GM23338 (cell line): ENCODE results near the gene LHX3.

Experiments
- CREB1 ChIP-seq: fragments of 250-450 bp; sonication (Bioruptor Pico); IDR thresholded peaks from 2 replicates; pipeline ENCODE4 v1.5.0; 2020; ENCODE audit warnings: low read depth, mild to moderate bottlenecking, moderate library complexity
- EZH2 ChIP-seq: fragments of 200-600 bp; sonication (generic); IDR thresholded peaks from one replicate; pipeline ENCODE4 v1.8.0; 2017; ENCODE audit warnings: antibody characterized with exemption, mild to moderate bottlenecking, low read depth; ENCODE audit not compliant: unreplicated experiment
- EZH2phosphoT487 ChIP-seq: fragments of 200-600 bp; sonication (generic); IDR thresholded peaks from one replicate; pipeline ENCODE4 v1.8.1; 2018; ENCODE audit warnings: antibody characterized with exemption; ENCODE audit not compliant: unreplicated experiment
- JUNB ChIP-seq: IDR thresholded peaks from one replicate; pipeline ENCODE4 v1.6.1; 2016; ENCODE audit warnings: antibody characterized with exemption; ENCODE audit not compliant: unreplicated experiment
- REST ChIP-seq: IDR thresholded peaks from one replicate; pipeline ENCODE4 v1.6.1; 2018; ENCODE audit warnings: antibody characterized with exemption; ENCODE audit not compliant: unreplicated experiment
- ZNF114 ChIP-seq: fragments of 250-450 bp; sonication (Bioruptor Pico); IDR thresholded peaks from 2 replicates; pipeline ENCODE4 v1.5.0; 2020; ENCODE audit warnings: mild to moderate bottlenecking, moderate library complexity
- TF ChIP-seq, protein P1 (sequence below), 2 experiments: fragments of 200-600 bp in 1 of 2; sonication (generic) in 1 of 2; conservative IDR thresholded peaks; 2 replicates each; pipeline versions ENCODE4 v1.5.1 to v1.6.1; 2016 to 2017; ENCODE audit warnings: antibody characterized with exemption in 2 of 2, low read depth in 2 of 2, mild to moderate bottlenecking in 2 of 2, moderate library complexity in 1 of 2
- TF ChIP-seq, protein P2 (sequence below): fragments of 250-450 bp; sonication (Bioruptor Pico); IDR thresholded peaks from 2 replicates; pipeline ENCODE4 v1.5.0; 2020; ENCODE audit warnings: mild to moderate bottlenecking, moderate library complexity

DNA sequence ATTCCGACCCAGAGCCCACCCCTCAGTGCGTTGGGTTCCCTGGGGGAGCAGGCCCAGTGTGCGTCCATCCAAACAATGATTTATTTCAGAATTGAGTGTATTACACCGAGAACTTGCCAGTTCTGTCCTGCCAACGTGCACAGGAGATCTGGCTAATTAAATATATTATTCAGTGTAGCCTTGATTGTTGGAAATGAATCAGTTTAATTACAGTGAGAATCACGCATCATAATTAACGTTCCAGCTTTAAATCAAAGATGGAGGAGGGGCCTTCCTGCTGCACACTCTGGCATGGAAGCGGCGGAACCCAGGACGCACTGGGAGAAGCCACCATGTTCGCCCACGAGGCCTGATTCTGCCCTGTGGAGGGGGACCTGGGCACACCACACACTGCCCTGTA is 55.6 kb downstream of the LHX3 start:
- no peak for TF ChIP-seq EZH2phosphoT487
- no peak for TF ChIP-seq CREB1 (CRISPR knock-in tag)
- no peak for TF ChIP-seq EZH2
- TF ChIP-seq, protein P1, sequence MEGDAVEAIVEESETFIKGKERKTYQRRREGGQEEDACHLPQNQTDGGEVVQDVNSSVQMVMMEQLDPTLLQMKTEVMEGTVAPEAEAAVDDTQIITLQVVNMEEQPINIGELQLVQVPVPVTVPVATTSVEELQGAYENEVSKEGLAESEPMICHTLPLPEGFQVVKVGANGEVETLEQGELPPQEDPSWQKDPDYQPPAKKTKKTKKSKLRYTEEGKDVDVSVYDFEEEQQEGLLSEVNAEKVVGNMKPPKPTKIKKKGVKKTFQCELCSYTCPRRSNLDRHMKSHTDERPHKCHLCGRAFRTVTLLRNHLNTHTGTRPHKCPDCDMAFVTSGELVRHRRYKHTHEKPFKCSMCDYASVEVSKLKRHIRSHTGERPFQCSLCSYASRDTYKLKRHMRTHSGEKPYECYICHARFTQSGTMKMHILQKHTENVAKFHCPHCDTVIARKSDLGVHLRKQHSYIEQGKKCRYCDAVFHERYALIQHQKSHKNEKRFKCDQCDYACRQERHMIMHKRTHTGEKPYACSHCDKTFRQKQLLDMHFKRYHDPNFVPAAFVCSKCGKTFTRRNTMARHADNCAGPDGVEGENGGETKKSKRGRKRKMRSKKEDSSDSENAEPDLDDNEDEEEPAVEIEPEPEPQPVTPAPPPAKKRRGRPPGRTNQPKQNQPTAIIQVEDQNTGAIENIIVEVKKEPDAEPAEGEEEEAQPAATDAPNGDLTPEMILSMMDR (conservative IDR thresholded peaks at IDR 0.05; ENCODE audit: low read depth in 2 of 2): no peak
- TF ChIP-seq ZNF114 (CRISPR knock-in tag): no peak
- no peak for TF ChIP-seq JUNB
- TF ChIP-seq REST: no peak
- TF ChIP-seq, protein P2, sequence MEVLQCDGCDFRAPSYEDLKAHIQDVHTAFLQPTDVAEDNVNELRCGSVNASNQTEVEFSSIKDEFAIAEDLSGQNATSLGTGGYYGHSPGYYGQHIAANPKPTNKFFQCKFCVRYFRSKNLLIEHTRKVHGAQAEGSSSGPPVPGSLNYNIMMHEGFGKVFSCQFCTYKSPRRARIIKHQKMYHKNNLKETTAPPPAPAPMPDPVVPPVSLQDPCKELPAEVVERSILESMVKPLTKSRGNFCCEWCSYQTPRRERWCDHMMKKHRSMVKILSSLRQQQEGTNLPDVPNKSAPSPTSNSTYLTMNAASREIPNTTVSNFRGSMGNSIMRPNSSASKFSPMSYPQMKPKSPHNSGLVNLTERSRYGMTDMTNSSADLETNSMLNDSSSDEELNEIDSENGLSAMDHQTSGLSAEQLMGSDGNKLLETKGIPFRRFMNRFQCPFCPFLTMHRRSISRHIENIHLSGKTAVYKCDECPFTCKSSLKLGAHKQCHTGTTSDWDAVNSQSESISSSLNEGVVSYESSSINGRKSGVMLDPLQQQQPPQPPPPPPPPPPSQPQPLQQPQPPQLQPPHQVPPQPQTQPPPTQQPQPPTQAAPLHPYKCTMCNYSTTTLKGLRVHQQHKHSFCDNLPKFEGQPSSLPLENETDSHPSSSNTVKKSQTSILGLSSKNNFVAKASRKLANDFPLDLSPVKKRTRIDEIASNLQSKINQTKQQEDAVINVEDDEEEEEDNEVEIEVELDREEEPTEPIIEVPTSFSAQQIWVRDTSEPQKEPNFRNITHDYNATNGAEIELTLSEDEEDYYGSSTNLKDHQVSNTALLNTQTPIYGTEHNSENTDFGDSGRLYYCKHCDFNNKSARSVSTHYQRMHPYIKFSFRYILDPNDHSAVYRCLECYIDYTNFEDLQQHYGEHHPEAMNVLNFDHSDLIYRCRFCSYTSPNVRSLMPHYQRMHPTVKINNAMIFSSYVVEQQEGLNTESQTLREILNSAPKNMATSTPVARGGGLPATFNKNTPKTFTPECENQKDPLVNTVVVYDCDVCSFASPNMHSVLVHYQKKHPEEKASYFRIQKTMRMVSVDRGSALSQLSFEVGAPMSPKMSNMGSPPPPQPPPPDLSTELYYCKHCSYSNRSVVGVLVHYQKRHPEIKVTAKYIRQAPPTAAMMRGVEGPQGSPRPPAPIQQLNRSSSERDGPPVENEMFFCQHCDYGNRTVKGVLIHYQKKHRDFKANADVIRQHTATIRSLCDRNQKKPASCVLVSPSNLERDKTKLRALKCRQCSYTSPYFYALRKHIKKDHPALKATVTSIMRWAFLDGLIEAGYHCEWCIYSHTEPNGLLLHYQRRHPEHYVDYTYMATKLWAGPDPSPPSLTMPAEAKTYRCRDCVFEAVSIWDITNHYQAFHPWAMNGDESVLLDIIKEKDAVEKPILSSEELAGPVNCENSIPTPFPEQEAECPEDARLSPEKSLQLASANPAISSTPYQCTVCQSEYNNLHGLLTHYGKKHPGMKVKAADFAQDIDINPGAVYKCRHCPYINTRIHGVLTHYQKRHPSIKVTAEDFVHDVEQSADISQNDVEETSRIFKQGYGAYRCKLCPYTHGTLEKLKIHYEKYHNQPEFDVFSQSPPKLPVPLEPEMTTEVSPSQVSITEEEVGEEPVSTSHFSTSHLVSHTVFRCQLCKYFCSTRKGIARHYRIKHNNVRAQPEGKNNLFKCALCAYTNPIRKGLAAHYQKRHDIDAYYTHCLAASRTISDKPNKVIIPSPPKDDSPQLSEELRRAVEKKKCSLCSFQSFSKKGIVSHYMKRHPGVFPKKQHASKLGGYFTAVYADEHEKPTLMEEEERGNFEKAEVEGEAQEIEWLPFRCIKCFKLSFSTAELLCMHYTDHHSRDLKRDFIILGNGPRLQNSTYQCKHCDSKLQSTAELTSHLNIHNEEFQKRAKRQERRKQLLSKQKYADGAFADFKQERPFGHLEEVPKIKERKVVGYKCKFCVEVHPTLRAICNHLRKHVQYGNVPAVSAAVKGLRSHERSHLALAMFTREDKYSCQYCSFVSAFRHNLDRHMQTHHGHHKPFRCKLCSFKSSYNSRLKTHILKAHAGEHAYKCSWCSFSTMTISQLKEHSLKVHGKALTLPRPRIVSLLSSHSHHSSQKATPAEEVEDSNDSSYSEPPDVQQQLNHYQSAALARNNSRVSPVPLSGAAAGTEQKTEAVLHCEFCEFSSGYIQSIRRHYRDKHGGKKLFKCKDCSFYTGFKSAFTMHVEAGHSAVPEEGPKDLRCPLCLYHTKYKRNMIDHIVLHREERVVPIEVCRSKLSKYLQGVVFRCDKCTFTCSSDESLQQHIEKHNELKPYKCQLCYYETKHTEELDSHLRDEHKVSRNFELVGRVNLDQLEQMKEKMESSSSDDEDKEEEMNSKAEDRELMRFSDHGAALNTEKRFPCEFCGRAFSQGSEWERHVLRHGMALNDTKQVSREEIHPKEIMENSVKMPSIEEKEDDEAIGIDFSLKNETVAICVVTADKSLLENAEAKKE (CRISPR knock-in tag): no peak
